GM18502 (cell line): ENCODE measurements around the gene HEBP2.
A peak's percentile ranks its signal among the peaks of the same experiment; 100 is the strongest.

Experiments used
- ATAC-seq: cut with Tn5 transposase; IDR thresholded peaks from one replicate; pipeline ENCODE4 v1.9.1; 2021; ENCODE audit warnings: mild to moderate bottlenecking; ENCODE audit not compliant: unreplicated experiment, poor library complexity

HEBP2 gene

DNA sequence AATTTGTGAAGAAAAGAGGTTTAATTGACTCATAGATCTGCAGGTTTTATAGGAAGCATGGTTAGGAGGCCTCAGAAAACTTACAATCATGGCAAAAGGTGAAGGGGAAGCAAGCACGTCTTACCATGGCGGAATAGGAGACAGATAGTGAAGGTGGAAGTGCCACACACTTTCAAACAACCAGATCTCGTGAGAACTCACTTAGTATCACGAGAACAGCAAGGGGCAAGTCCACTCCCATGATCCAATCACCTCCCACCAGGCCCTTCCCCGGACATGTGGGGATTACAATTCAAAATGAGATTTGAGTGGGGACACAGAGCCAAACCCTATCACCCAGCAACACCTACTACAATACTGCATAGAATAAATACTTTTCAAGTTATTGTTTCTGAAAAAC, 7.3 kb upstream of the HEBP2 start:
- no peak for ATAC-seq

DNA sequence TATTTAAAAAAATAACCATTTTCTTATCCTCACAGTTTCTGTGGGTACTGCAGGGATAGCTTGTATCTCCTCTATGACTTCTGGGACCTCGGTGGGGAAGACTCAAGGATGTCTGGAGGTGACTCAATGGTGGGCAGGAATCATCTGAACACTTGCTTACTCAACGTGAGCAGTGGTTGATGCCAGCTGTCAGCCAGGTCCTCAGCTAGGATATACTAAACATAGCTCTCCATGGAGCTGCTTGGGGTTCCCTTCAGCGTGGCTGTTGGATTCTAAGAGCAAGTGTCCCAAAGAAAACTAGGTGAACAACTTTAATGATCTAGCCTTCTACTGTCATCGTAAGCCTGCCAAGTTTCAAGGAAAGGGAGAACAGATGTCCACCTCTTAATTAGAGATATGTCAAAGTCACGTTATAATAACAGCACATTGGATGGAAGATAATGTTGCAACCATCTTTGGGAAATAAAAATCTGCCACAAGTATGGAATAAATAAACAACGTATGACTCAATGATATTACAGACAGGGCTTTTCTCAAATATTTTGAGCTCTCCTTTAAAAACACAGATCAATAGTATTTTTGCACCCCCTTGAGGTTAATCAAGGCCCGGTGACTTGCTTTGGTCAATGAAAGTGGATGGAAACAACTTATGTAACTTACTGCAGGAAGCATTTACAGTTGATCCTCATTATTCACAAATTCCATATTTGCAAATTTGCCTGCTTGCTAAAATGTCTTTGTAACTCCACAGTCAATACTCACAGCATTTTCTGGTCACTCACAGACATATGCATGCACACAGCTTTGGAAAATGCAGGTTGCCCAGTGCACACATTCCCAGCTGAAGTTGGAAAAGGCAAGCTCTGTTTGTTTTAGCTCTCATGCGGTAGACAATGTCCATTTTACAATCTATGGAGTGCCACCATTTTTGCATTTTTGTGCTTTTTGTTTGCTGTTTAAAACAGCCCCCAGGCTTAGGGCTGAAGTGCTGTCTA, 6.6 kb upstream of the HEBP2 start:
- no peak for ATAC-seq

DNA sequence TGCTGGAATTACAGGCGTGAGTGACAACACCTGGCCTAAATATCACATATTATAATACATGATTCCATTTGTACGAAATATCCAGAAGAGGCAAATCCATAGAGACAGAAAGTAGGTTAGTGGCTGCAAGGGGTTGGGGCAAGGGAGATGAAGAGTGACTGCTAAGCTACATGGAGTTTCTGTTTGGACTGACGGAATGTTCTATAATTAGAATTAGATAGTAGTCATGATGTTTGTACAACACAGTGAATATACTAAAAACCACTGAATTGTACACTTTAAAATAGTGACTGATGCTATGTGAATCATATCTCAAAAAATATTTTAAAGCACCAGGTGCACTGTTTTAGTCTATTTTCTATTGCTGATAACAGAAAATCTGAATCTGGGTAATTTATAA, 3.7 kb upstream of the HEBP2 start:
- no peak for ATAC-seq

DNA sequence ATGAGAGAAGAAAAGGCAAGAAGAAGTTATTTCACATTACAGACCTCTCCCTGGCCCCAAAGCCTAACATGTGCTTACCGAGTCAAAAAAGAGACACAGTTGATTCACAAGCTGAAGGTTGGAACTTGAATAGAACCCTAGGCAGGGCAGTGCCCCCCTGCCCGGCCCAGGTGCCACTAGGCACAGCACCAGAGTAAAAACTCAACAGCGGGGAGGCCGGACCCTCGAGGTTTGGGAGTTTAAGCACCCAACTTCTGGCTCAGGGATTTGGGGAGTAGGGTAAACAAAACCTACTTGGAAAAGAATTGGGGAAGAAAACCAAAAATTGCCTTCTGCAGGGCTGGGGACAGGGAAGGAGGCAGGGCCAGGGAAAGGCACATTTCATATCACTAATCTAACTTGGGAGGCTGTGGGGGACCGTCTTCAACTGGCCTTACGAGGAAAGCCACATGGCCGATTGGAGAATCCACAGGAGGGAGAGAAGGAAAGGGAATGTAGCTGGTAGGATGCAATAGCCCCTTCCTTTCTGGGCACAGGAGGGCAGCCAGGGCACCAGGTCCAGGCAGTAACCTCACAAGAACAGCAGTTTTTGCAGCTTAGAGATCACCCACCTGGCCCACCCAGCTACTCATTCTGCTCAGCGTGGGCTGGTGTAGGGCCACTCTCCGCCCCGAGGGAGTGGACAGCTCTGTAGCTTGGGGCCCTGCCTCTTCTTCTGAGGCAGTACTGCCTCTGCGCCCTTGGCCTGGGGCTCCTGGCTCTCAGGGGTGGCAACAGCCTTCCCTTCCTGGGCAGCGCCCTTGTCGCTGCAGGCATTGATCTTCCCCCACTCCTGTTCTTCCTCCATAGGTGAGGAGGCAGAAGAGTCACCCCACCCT, 1.8 kb upstream of the HEBP2 start:
- ATAC-seq, result no peak

DNA sequence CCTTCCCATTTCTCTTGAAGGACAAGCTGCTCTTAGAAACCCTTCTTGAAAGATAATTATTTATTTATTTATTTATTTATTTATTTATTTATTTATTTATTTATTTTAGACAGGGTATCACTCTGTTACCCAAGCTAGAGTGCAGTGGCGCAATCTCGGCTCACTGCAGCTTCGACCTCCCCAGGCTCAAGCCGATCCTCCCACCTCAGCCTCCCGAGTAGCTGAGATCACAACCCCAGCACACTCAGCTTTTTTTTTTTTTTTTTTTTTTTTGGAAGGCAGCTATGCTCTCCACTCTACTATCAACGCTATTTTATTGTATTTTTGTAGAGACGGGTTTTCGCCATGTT, 1.2 kb upstream of the HEBP2 start:
- ATAC-seq, result no peak

DNA sequence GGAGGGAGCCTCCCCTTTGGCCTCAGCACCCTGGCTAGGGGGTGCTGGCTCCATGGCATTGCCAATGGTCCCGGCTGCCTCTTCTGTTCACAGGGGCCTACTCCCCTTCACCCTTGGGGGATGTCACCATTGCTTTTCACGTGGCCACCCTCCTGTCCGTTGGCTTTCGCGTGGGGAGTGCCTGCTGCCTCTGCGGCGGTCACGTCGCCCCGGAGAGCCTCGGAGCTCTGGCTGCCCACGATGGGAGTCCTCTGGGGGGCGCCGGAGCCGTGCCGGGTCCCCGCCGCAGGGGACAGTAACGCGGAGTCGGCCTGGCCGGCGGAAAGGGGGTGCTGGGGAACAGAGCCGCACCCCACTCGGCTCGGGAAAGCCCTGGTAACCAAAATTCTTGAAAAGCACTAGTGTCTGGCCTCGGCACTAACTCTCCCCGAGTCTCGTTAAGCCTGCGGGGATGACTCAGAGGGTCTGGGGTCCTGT, 661 bp upstream of the HEBP2 start:
- ATAC-seq, result peak; percentile 22

DNA sequence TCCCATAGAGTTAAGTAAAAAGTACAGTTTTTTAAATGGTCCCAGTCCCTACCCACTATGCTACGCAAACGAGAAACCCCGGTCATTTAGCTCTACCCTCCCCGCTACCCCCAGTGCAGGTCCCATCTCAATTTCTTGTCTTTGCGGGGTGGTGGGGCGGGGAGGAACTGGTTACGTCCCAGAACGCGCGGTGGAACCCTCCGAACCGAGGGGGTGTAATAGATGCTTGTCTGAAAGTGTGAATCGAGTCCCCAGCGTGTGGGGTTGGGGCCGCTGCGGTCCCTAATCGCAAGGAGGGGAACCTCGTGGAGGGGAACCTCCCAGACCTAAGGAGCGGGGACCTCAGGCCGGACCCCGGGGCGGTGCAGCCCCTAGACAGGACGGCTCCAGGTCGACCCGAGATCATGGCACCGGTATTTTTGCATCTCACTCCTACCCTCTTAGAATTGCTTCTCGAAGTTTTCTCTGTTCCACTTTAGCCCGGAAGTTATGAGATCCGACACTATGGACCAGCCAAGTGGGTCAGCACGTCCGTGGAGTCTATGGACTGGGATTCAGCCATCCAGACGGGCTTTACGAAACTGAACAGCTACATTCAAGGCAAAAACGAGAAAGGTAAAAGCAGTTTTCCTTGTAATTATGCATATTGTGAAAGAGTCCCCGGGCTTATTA, 779 bp downstream of the HEBP2 start:
- ATAC-seq, result peak; percentile 13

DNA sequence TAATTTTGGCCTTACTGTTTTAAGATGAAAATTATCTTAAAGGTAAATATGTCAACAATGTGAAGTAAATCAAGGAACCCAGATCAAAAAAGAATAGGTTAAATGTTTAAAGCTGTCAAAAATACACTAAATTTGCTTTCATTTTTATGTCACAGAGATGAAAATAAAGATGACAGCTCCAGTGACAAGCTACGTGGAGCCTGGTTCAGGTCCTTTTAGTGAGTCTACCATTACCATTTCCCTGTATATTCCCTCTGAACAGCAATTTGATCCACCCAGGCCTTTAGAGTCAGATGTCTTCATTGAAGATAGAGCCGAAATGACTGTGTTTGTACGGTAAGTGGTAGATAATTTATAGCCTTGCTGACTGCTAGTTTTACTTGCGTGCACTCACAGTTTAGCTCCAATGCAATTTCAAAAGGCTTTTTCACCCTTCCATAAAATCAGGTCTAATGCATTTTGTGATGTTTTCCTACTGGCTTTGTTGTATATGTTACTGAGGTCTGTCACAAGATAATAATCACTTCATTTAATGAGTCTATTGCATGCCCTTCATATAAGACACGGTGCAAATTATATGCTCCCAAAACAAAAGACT, 1.9 kb downstream of the HEBP2 start:
- ATAC-seq, result no peak

DNA sequence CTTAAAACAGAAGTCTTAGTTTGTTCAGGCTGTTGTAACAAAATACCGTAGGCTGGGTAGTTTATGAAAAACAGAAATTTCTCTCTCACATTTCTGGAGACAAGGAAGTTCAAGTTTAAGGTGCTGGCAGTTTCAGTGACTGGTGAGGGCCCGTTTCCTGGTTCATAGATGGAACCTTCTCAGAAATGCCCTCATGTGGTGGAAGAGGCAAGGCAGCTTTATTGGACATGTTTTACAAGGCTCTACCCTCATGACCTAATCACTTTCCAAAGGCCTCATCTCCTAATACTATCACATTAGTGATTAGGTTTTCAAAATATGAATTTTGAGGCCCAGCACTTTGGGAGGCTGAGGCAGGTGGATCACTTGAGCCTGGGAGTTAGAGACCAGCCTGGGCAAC, 2.4 kb downstream of the HEBP2 start:
- no peak for ATAC-seq

DNA sequence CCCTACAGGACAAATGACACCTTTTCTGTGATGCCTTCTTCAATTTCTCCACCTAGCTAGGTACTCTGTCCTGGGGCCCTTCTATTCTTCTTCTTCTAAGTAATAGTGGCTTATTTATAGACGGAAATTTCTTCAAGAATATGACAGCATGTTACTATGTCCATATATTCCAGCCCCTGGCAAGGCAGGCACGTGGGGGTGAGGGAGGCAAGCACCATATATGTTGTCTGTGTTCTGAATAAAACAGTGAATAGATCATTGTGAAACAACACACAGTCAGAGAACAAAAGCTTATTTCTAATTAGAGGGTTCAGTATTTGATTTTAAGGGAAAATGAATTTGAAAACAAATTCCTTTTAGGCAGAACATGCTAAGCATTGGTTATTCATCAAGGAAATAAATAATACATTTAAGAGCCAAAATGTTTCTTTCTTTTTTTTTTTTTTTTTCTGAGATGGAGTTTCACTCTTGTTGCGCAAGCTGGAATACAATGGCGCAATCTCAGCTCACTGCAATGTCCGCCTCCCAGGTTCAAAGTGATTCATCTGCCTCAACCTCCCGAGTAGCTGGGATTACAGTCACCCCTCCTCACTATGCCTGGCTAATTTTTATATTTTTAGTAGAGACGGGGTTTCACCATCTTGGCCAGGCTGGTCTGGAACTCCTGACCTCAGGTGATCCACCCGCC, 6.2 kb downstream of the HEBP2 start:
- no peak for ATAC-seq

DNA sequence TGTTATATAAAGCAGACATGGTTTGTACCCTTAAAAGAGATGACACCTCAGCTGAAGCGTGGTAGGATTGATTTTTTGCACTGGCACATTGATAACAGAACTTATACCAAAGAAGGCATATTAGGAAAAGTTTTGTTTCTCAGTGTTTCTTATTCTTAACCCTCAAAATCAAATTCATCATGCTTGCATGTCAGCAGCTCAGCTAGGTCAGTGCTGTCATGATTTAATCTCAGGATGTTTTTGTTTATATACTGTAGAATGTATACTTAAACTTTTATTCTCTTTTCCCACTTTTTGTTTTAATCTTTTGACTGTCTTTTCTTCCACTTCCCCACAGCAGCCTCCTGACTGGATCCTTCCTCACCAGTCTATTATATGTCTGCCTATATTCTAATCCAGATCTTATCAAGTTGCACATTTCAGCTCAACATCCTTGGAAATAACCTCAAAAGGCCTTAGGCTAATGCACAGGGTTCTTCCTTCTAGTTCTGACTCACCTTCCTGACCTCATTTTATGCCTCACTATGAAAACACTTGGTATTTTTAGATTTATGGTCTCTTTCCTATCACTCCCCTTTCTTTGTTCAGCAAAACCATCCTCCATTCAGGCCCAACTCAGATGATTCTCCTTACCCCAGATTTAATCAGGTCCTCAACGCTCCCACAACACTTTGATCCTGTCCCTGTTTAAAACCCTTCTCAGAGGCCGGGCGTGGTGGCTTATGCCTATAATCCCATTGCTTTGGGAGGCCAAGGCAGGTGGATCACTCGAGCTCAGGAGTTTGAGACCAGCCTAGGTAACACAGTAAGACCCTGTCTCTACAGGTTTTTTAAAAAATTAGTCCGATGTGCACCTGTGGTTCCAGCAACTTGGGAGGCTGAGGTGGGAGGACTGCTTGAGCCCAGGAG, 7.2 kb downstream of the HEBP2 start:
- ATAC-seq, result peak; percentile 81

DNA sequence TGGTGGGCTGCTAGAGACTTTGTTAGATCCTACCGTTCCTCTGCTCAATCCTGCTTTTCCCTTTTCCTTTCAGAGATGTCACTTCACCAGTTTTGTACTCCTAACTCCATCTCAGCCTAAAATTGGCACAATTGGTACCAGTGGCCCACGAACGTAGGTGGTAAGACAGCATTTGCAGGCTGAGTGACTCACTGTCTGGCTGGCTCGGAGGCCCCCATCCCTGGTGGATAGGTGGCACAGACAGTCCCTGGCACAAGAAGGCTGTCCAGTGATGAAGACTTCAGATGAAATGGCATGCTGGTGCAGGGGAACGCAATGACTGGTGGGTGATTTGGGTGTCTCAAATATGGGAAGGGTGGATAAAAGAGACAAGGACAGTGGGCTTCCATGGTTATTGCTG, 11.1 kb downstream of the HEBP2 start:
- ATAC-seq, result no peak

DNA sequence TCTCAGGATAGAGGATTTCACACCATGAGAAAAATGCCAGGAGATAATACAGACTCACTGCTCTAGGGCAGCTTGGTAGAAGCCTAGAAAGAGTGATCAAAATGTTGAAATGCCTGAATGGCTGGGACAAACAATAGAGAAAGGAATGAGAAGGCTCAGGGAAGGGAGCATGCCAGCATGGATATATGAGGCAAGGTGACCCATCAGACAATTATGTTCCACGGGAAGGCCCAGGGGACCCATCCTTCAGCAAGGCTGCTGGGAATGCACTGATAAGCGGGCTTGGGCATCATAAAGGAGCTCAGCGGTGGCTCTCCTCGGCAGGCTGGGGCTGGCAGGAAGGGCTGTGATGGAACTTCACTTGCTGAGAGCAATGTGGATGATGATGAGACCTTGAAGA, 12.2 kb downstream of the HEBP2 start:
- no peak for ATAC-seq

DNA sequence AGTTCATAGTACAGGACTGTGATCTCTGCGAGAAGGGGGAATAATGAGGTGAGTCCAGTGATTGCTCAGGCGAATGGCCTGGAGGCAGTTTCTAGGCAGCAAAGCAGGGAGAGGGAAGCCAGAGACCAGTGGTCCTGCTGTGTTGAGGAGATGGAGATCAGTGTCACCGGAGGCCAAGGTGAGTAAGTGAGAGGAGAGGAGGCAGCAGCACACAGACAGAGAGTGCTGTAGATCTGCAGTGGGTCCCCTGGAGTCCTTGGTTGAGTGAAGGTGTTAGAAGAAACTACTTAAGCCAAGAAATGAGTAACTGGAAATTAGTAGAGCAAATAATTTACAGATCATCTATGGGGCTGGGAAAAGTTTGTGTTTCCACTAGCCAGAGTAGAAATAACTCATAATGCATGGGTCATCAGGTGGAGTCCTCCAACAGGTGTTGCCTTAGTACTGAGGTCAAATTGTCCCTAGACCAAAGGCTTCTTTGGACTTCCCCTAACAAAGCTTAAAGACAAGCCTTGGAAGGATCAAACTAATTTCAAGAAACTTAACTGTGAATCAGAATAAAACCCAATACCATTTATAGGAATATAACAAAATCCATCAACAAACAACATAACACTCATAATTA, 13.6 kb downstream of the HEBP2 start:
- no peak for ATAC-seq

DNA sequence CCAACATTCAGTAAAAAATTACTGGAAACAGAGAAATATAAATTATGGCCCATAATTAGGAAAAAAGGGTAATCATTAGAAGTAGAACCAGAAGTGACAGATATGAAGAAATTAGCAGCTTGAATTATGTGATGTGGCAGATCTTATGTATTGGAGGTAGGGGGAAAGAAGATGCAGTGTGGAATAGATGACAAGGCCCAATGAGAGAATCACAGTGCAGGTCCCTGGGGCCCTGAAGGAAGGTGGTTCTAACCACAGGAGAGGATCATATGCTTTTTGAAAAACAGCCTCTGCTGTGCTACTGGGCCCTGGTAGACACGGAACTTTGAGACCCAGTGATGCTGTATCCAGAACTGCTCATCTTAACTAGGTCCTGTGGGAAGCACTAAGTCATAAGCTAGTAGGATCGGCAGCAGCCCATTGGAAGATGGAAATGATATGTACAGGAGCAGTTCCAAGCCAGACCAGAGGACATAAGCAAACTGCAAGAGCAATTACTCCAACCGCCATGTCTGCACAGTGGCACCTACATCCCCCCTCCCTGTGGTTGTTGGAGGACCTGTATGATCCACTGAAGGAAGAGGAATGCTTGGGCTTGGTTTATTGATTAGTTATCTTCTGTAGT, 14.2 kb downstream of the HEBP2 start:
- ATAC-seq, result no peak

DNA sequence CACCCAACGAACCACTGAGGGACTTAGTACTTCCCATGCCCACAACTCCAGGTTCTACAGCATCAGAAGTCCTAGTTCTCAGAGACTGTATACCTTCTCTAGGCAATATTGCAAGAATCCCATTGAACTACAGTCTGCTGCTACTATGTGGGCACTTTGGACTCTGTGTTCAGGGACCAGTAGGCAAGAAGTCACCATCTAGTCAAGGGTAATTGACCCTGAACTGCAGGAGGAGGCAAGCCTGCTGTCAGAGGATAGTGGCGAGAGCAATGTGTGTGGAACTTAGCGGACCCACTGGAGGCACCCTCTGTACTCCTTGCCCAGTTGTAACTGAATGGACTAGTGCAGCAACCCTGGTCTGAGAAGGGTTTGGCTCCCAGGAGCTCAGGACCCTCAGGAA, 15.7 kb downstream of the HEBP2 start:
- no peak for ATAC-seq

DNA sequence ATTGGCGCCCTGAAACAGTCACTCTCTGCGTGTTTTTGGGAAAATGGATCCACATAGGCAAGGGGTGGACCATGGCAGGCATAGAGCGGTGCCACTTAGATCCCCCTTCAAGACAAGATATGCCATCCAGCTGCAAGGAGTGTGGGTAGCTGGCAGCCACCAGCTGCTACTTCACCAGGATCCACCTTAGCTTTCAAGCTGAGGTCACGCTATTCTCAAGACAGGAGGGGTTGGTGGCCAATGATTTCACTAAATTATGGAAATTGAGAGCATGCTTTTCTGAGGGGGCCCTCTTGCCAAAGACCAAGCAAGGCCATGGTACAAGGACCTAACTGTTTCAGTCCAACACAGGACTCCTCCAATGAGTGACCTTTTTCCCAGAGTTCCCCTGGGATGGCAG, 16.3 kb downstream of the HEBP2 start:
- no peak for ATAC-seq

DNA sequence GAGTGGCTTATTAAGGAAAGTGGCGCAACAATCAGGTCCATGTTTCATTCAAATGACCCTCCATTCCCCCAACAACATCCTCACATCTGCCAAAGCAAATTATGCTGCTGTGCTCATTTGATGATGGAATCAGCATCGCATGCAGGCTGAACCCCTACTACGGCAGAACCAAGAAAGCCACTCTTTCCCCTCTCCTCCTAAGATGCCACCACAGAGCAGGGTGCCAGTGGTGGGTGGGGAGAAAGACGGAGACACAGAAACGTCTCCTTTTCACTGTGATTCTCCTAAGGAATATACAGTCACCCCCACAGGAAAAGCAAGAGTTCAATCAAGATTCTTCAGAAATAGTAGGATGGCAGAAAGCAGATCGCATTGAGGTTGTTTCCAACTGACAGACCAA, 17.1 kb downstream of the HEBP2 start:
- ATAC-seq, result no peak
